ENCODE data around the gene PIK3R1. TPM values are rescaled to one million over a fixed set of nuclear protein-coding genes. Genes with fewer than 3 reads are reported as not detected.

The PIK3R1 gene
- total and polyA plus RNA-seq, 4 donors = 22.6 to 123 (median 47.3) TPM

- Histone ChIP-seq H3K9me3 (ENCODE audit: control insufficient read depth in 4 of 4, low read length in 3 of 4) (no peaks in the 10 kb centered on the region), H3K27ac (ENCODE audit: low read depth in 1 of 2, low read length in 2 of 2) (no peak overlapping the region), H3K9ac (ENCODE audit: low read depth in 1 of 2, low read length in 2 of 2) (no peak overlapping the region), H3K4me3 (ENCODE audit: low read depth in 1 of 3, low read length in 3 of 3) (no peak overlapping the region), H3K36me3 (ENCODE audit: control insufficient read depth in 4 of 4, insufficient read depth in 3 of 4, low read depth in 1 of 4, low read length in 3 of 4) (no peaks in the 10 kb centered on the region), H3K4me1 (ENCODE audit: control insufficient read depth in 4 of 4, insufficient read depth in 4 of 4, low read length in 3 of 4) (no peaks in the 10 kb centered on the region), H3K27me3 (ENCODE audit: control insufficient read depth in 4 of 4, insufficient read depth in 4 of 4, low read length in 3 of 4) (no peaks in the 10 kb centered on the region)
- DNase-seq (ENCODE audit: low spot score) = no peak
- no peak for TF ChIP-seq TAF1 (conservative IDR thresholded peaks at IDR 0.05)
- no peak for TF ChIP-seq RXRA (IDR thresholded peaks at IDR 0.05)
- no peak for TF ChIP-seq FOXA2 (IDR thresholded peaks at IDR 0.05)
- no peak for TF ChIP-seq ZBTB33 (IDR thresholded peaks at IDR 0.05)
- no peak for TF ChIP-seq SP1 (IDR thresholded peaks at IDR 0.05)
- no peak for TF ChIP-seq ATF3 (IDR thresholded peaks at IDR 0.05)
- no peak for TF ChIP-seq EGR1 (IDR thresholded peaks at IDR 0.05; ENCODE audit: low read depth in 2 of 2)
- no peak for TF ChIP-seq HNF4G (IDR thresholded peaks at IDR 0.05)
- TF ChIP-seq JUND (IDR thresholded peaks at IDR 0.05) = no peak
- no peak for TF ChIP-seq NR2F2 (IDR thresholded peaks at IDR 0.05)
- no peak for TF ChIP-seq REST (IDR thresholded peaks at IDR 0.05)
- WGBS = 95% methylated on average over 1 of the region's 1 CpG
Measured at GRCh38 chr5:68342693-68343092, 127.1 kb downstream of the PIK3R1 start.

GRCh38 chr5:68343421-68343826 is 127.9 kb downstream of the PIK3R1 start:
- H3K27me3 ChIP-seq (ENCODE audit: control insufficient read depth in 4 of 4, insufficient read depth in 4 of 4, low read length in 3 of 4) = no peaks in the 10 kb centered on the region
- no peak overlapping the region for H3K27ac ChIP-seq (ENCODE audit: low read depth in 1 of 2, low read length in 2 of 2)
- no peak overlapping the region for H3K9ac ChIP-seq (ENCODE audit: low read depth in 1 of 2, low read length in 2 of 2)
- no peaks in the 10 kb centered on the region for H3K36me3 ChIP-seq (ENCODE audit: control insufficient read depth in 4 of 4, insufficient read depth in 3 of 4, low read depth in 1 of 4, low read length in 3 of 4)
- no peaks in the 10 kb centered on the region for H3K9me3 ChIP-seq (ENCODE audit: control insufficient read depth in 4 of 4, low read length in 3 of 4)
- H3K4me3 ChIP-seq (ENCODE audit: low read depth in 1 of 3, low read length in 3 of 3) = no peak overlapping the region
- no peaks in the 10 kb centered on the region for H3K4me1 ChIP-seq (ENCODE audit: control insufficient read depth in 4 of 4, insufficient read depth in 4 of 4, low read length in 3 of 4)
- DNase-seq (ENCODE audit: low spot score) = no peak
- 90% methylated on average over 5 of the region's 5 CpGs for WGBS
- TF ChIP-seq JUND (IDR thresholded peaks at IDR 0.05) (peak in 1 of 2 donors; percentile 24), FOXA1 (IDR thresholded peaks at IDR 0.05) (no peak), ATF3 (IDR thresholded peaks at IDR 0.05) (no peak)

GRCh38 chr5:68344447-68345111 is 129.0 kb downstream of the PIK3R1 start:
- H3K9me3 ChIP-seq (ENCODE audit: control insufficient read depth in 4 of 4, low read length in 3 of 4) = no peaks in the 10 kb centered on the region
- H3K4me3 ChIP-seq (ENCODE audit: low read depth in 1 of 3, low read length in 3 of 3) = no peak overlapping the region
- TF ChIP-seq JUND (IDR thresholded peaks at IDR 0.05) = no peak
- TF ChIP-seq FOXA2 (IDR thresholded peaks at IDR 0.05) = no peak
- no peak for TF ChIP-seq RAD21 (IDR thresholded peaks at IDR 0.05)
- TF ChIP-seq MAX (IDR thresholded peaks at IDR 0.05) = no peak
- no peak for TF ChIP-seq RXRA (IDR thresholded peaks at IDR 0.05)
- no peak for TF ChIP-seq TAF1 (conservative IDR thresholded peaks at IDR 0.05)
- TF ChIP-seq HNF4A (conservative IDR thresholded peaks at IDR 0.05) = no peak
- TF ChIP-seq ZBTB33 (IDR thresholded peaks at IDR 0.05) = no peak
- TF ChIP-seq SP1 (IDR thresholded peaks at IDR 0.05) = no peak
- TF ChIP-seq REST (IDR thresholded peaks at IDR 0.05) = no peak

More at GRCh38 chr5:68344447-68345111, 129.0 kb downstream of the PIK3R1 start:
- Histone ChIP-seq H3K27me3 (ENCODE audit: control insufficient read depth in 4 of 4, insufficient read depth in 4 of 4, low read length in 3 of 4) (no peaks in the 10 kb centered on the region), H3K9ac (ENCODE audit: low read depth in 1 of 2, low read length in 2 of 2) (no peak overlapping the region), H3K27ac (ENCODE audit: low read depth in 1 of 2, low read length in 2 of 2) (no peak overlapping the region), H3K36me3 (ENCODE audit: control insufficient read depth in 4 of 4, insufficient read depth in 3 of 4, low read depth in 1 of 4, low read length in 3 of 4) (no peaks in the 10 kb centered on the region), H3K4me1 (ENCODE audit: control insufficient read depth in 4 of 4, insufficient read depth in 4 of 4, low read length in 3 of 4) (no peaks in the 10 kb centered on the region)
- 69% methylated on average over 4 of the region's 4 CpGs for WGBS
- DNase-seq (ENCODE audit: low spot score) = peak; percentile 53
